ENCODE data around the gene URI1. TPM values are rescaled to one million over a fixed set of nuclear protein-coding genes. Genes with fewer than 3 reads are reported as not detected.

URI1 gene
- polyA plus RNA-seq, 1 donor (not counting 4 experiments of a cell fraction or from before 2014, with no cell fraction given), result 98.6 TPM

DNA sequence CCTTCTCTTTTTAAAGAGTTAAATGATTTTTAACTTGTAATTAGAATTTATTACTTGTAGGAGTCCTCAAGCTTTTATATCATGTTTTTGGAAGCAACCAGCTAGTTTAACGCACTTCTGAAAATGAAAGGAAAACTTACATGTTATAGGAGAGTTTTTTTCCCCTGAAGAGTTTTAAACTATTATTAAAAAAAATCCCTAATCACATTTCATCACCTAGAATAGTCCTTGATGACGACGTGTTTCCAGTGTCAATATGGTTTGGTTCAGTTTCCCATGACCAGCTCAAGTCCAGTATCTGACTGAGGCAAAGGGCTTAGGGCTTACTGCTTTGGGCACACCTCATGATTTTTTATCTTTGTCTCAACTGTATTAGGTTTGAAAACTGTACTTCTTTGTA, 36.0 kb downstream of the URI1 start:
- DNase-seq (ENCODE audit: low read depth, low spot score) (no peak), FAIRE-seq (no peak)
- Histone ChIP-seq H3K9me1 (ENCODE audit: control insufficient read depth, extremely low read depth, insufficient read depth, low read length) (no peaks in the 10 kb centered on the region), H3K4me1 (ENCODE audit: control insufficient read depth, extremely low read depth, insufficient read depth, low read length) (no peaks in the 10 kb centered on the region), H3K9me3 (ENCODE audit: control insufficient read depth, low read depth, low read length) (no peaks in the 10 kb centered on the region), H3K27me3 (ENCODE audit: control insufficient read depth, extremely low read depth, insufficient read depth, low read length) (no peaks in the 10 kb centered on the region), H2AFZ (ENCODE audit: control insufficient read depth, low read length) (no peak overlapping the region), H3K79me2 (ENCODE audit: control insufficient read depth, insufficient read depth, low read length) (peaks cover 89% of the 10 kb centered on the region), H3K4me2 (ENCODE audit: control insufficient read depth, extremely low read depth, insufficient read depth, low read depth, low read length) (no peak overlapping the region), H3K27ac (ENCODE audit: control insufficient read depth, insufficient read depth, low read length) (no peak overlapping the region), H3K9ac (ENCODE audit: control insufficient read depth, extremely low read depth, insufficient read depth, low read length) (no peak overlapping the region), H3K4me3 (ENCODE audit: control insufficient read depth in 2 of 3, extremely low read depth in 1 of 3, insufficient read depth in 2 of 3, low read depth in 1 of 3, low read length in 3 of 3) (no peak overlapping the region), H3K36me3 (ENCODE audit: control insufficient read depth in 2 of 2, extremely low read depth in 1 of 2, insufficient read depth in 2 of 2, low read length in 2 of 2) (no peaks in the 10 kb centered on the region), H4K20me1 (ENCODE audit: control insufficient read depth, extremely low read depth, insufficient read depth, low read length) (peaks cover 4% of the 10 kb centered on the region)
- dilution Hi-C loops (cut with MboI; ENCODE audit: extremely low pct_ligation_motif_present, low sequenced_read_pairs), result no loop called here
- no peak for TF ChIP-seq EZH2 (IDR thresholded peaks at IDR 0.05; ENCODE audit: low read length)
- no peak for TF ChIP-seq CTCF (optimal IDR thresholded peaks at IDR 0.05 in 1 of 3, IDR thresholded peaks at IDR 0.05 in 1 of 3, conservative IDR thresholded peaks at IDR 0.05 in 1 of 3; ENCODE audit: extremely low read depth in 1 of 3, insufficient read depth in 2 of 3, low read length in 3 of 3)

DNA sequence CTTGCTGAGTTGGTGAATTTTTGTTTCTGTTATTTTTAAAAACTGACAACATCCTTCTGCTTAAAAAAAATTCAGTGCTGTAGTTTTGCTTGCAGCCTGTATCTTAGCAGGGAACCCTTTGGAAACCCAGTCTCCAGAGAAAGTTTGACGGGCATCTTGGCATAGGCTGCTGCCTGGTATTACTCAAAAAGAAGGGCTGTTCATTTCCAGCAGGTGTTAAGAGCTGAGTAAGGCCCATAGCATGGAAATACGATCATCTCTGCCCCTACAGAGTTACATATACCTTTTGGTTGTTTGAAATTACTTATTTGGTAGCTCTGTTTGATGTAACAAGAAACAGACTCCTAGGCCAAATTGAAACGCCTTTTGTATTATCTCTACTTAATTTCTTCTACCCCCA, 41.5 kb downstream of the URI1 start:
- no peaks in the 10 kb centered on the region for H3K9me3 ChIP-seq (ENCODE audit: control insufficient read depth, low read depth, low read length)
- DNase-seq (ENCODE audit: low read depth, low spot score) (no peak), FAIRE-seq (no peak)
- H2AFZ ChIP-seq (ENCODE audit: control insufficient read depth, low read length), result no peak overlapping the region
- H3K27ac ChIP-seq (ENCODE audit: control insufficient read depth, insufficient read depth, low read length), result no peak overlapping the region
- H3K4me2 ChIP-seq (ENCODE audit: control insufficient read depth, extremely low read depth, insufficient read depth, low read depth, low read length), result no peak overlapping the region
- H3K27me3 ChIP-seq (ENCODE audit: control insufficient read depth, extremely low read depth, insufficient read depth, low read length), result no peaks in the 10 kb centered on the region
- no peak for TF ChIP-seq CTCF (optimal IDR thresholded peaks at IDR 0.05 in 1 of 3, IDR thresholded peaks at IDR 0.05 in 1 of 3, conservative IDR thresholded peaks at IDR 0.05 in 1 of 3; ENCODE audit: extremely low read depth in 1 of 3, insufficient read depth in 2 of 3, low read length in 3 of 3)
- no peak for TF ChIP-seq EZH2 (IDR thresholded peaks at IDR 0.05; ENCODE audit: low read length)
- no peaks in the 10 kb centered on the region for H3K4me1 ChIP-seq (ENCODE audit: control insufficient read depth, extremely low read depth, insufficient read depth, low read length)
- no peaks in the 10 kb centered on the region for H3K9me1 ChIP-seq (ENCODE audit: control insufficient read depth, extremely low read depth, insufficient read depth, low read length)
- H4K20me1 ChIP-seq (ENCODE audit: control insufficient read depth, extremely low read depth, insufficient read depth, low read length), result no peaks in the 10 kb centered on the region
- no peak overlapping the region for H3K4me3 ChIP-seq (ENCODE audit: control insufficient read depth in 2 of 3, extremely low read depth in 1 of 3, insufficient read depth in 2 of 3, low read depth in 1 of 3, low read length in 3 of 3)
- H3K36me3 ChIP-seq (ENCODE audit: control insufficient read depth in 2 of 2, extremely low read depth in 1 of 2, insufficient read depth in 2 of 2, low read length in 2 of 2), result no peaks in the 10 kb centered on the region
- H3K9ac ChIP-seq (ENCODE audit: control insufficient read depth, extremely low read depth, insufficient read depth, low read length), result no peak overlapping the region
- dilution Hi-C loops (cut with MboI; ENCODE audit: extremely low pct_ligation_motif_present, low sequenced_read_pairs), result no loop called here
- peaks cover 70% of the 10 kb centered on the region for H3K79me2 ChIP-seq (ENCODE audit: control insufficient read depth, insufficient read depth, low read length)

All from keratinocyte (primary cell).